Measurements from ENCODE around the gene LARP4B. TPM values are rescaled to one million over a fixed set of nuclear protein-coding genes. Genes with fewer than 3 reads are reported as not detected.

The LARP4B gene
- polyA plus RNA-seq, 1 experiment = 33.5 TPM

GRCh38 chr10:824497-824896 lies 107.0 kb downstream of the LARP4B start:
- no peaks in the 10 kb centered on the region for H3K27me3 ChIP-seq (ENCODE audit: control insufficient read depth, insufficient read depth, low read length)
- no peak for TF ChIP-seq CTCF (IDR thresholded peaks at IDR 0.05; ENCODE audit: low read depth, low read length)
- ChIA-PET CTCF (no interaction called here), POLR2A (no interaction called here)
- DNase-seq (ENCODE audit: low read depth, low spot score) = no peak
- no peak overlapping the region for H3K27ac ChIP-seq (ENCODE audit: low read depth, low read length)
- H3K4me3 ChIP-seq (ENCODE audit: low read depth, low read length) = no peak overlapping the region
- no peaks in the 10 kb centered on the region; the same call in 1 of the 2 replicates for H3K9me3 ChIP-seq (ENCODE audit: control insufficient read depth, insufficient read depth, low read length)

GRCh38 chr10:822661-823367 lies 108.7 kb downstream of the LARP4B start:
- no peak overlapping the region for H3K27ac ChIP-seq (ENCODE audit: low read depth, low read length)
- TF ChIP-seq CTCF (IDR thresholded peaks at IDR 0.05; ENCODE audit: low read depth, low read length) = no peak
- H3K4me3 ChIP-seq (ENCODE audit: low read depth, low read length) = no peak overlapping the region
- no peaks in the 10 kb centered on the region for H3K27me3 ChIP-seq (ENCODE audit: control insufficient read depth, insufficient read depth, low read length)
- H3K9me3 ChIP-seq (ENCODE audit: control insufficient read depth, insufficient read depth, low read length) = no peaks in the 10 kb centered on the region; the same call in 1 of the 2 replicates
- no peak for DNase-seq (ENCODE audit: low read depth, low spot score)
- POLR2A ChIA-PET = no interaction called here
- CTCF ChIA-PET = no interaction called here

- POLR2A ChIA-PET = no interaction called here
- no peak for DNase-seq (ENCODE audit: low read depth, low spot score)
- Histone ChIP-seq H3K27me3 (ENCODE audit: control insufficient read depth, insufficient read depth, low read length) (no peaks in the 10 kb centered on the region), H3K9me3 (ENCODE audit: control insufficient read depth, insufficient read depth, low read length) (no peaks in the 10 kb centered on the region; the same call in 1 of the 2 replicates), H3K27ac (ENCODE audit: low read depth, low read length) (no peak overlapping the region), H3K4me3 (ENCODE audit: low read depth, low read length) (no peak overlapping the region)
- TF ChIP-seq CTCF (IDR thresholded peaks at IDR 0.05; ENCODE audit: low read depth, low read length) = no peak
- CTCF ChIA-PET = no interaction called here
Measured at GRCh38 chr10:822197-822596, 109.3 kb downstream of the LARP4B start.

GRCh38 chr10:821322-821721 lies 110.2 kb downstream of the LARP4B start:
- Histone ChIP-seq H3K27me3 (ENCODE audit: control insufficient read depth, insufficient read depth, low read length) (no peaks in the 10 kb centered on the region), H3K4me3 (ENCODE audit: low read depth, low read length) (no peak overlapping the region), H3K27ac (ENCODE audit: low read depth, low read length) (no peak overlapping the region), H3K9me3 (ENCODE audit: control insufficient read depth, insufficient read depth, low read length) (no peaks in the 10 kb centered on the region; the same call in 1 of the 2 replicates)
- no peak for DNase-seq (ENCODE audit: low read depth, low spot score)
- CTCF ChIA-PET = interaction anchor here (1.0 kb wide), 1 partner anchor 10 kb away, joined by 3 read pairs; no protein-coding TSS in a partner anchor
- TF ChIP-seq CTCF (IDR thresholded peaks at IDR 0.05; ENCODE audit: low read depth, low read length) = no peak
- POLR2A ChIA-PET = no interaction called here

GRCh38 chr10:819816-820215 lies 111.7 kb downstream of the LARP4B start:
- DNase-seq (ENCODE audit: low read depth, low spot score) = no peak
- POLR2A ChIA-PET = no interaction called here
- no peak for TF ChIP-seq CTCF (IDR thresholded peaks at IDR 0.05; ENCODE audit: low read depth, low read length)
- Histone ChIP-seq H3K9me3 (ENCODE audit: control insufficient read depth, insufficient read depth, low read length) (no peaks in the 10 kb centered on the region; the same call in 1 of the 2 replicates), H3K27me3 (ENCODE audit: control insufficient read depth, insufficient read depth, low read length) (no peaks in the 10 kb centered on the region), H3K27ac (ENCODE audit: low read depth, low read length) (no peak overlapping the region), H3K4me3 (ENCODE audit: low read depth, low read length) (no peak overlapping the region)
- CTCF ChIA-PET = no interaction called here

Measured in AG04450 (cell line).